HEK293T (cell line): ENCODE results near the gene NHSL1.

Source experiments
- CTCF ChIA-PET: fragments of 350-600 bp; formaldehyde crosslinking; extraction: SDS; loops from one replicate; lab custom pipeline; 2021; ENCODE audit warnings: antibody characterized with exemption, inconsistent platforms; lab: Yijun Ruan, JAX
- POLR2A ChIA-PET: fragments of 350-600 bp; formaldehyde crosslinking; extraction: SDS; loops from one replicate; lab custom pipeline; 2020; ENCODE audit warnings: antibody characterized with exemption, inconsistent platforms; lab: Yijun Ruan, JAX
- DNase-seq: peaks from one replicate; pipeline ENCODE4 v3.0.0; 2012; ENCODE audit warnings: mixed read lengths; ENCODE audit errors: extremely low spot score
- ARNT ChIP-seq: fragments of 450-650 bp; IDR thresholded peaks from 2 replicates; pipeline ENCODE4 v1.6.1; 2017; ENCODE audit warnings: mild to moderate bottlenecking
- BHLHE40 ChIP-seq: fragments of 450-650 bp; IDR thresholded peaks from 2 replicates; pipeline ENCODE4 v1.6.1; 2016; ENCODE audit warnings: mild to moderate bottlenecking, moderate library complexity, borderline replicate concordance
- CTBP1 ChIP-seq: fragments of 450-650 bp; IDR thresholded peaks from 2 replicates; pipeline ENCODE4 v1.6.1; 2016; ENCODE audit warnings: borderline replicate concordance
- ELF4 ChIP-seq: fragments of 450-650 bp; IDR thresholded peaks from 2 replicates; pipeline ENCODE4 v1.6.1; 2017; ENCODE audit warnings: antibody characterized with exemption
- FOXA1 ChIP-seq: fragments of 450-650 bp; IDR thresholded peaks from 2 replicates; pipeline ENCODE4 v1.6.1; 2016; ENCODE audit warnings: mild to moderate bottlenecking
- FOXK2 ChIP-seq: fragments of 450-650 bp; IDR thresholded peaks from 2 replicates; pipeline ENCODE4 v1.6.1; 2016; ENCODE audit warnings: mild to moderate bottlenecking
- FOXM1 ChIP-seq: fragments of 450-650 bp; IDR thresholded peaks from 2 replicates; pipeline ENCODE4 v1.6.1; 2017; ENCODE audit warnings: mild to moderate bottlenecking, borderline replicate concordance
- HDGF ChIP-seq: fragments of 450-650 bp; IDR thresholded peaks from 2 replicates; pipeline ENCODE4 v1.6.1; 2017; ENCODE audit warnings: antibody characterized with exemption, borderline replicate concordance
- L3MBTL2 ChIP-seq: fragments of 450-650 bp; conservative IDR thresholded peaks from 2 replicates; pipeline ENCODE4 v1.6.1; 2016; ENCODE audit warnings: mild to moderate bottlenecking
- LEF1 ChIP-seq: fragments of 450-650 bp; IDR thresholded peaks from 2 replicates; pipeline ENCODE4 v1.6.1; 2017; ENCODE audit warnings: mild to moderate bottlenecking, borderline replicate concordance
- NFRKB ChIP-seq: fragments of 450-650 bp; IDR thresholded peaks from 2 replicates; pipeline ENCODE4 v1.6.1; 2016; ENCODE audit warnings: mild to moderate bottlenecking, moderate library complexity
- PKNOX1 ChIP-seq: fragments of 450-650 bp; IDR thresholded peaks from 2 replicates; pipeline ENCODE4 v1.6.1; 2016
- SP1 ChIP-seq: fragments of 450-650 bp; IDR thresholded peaks from 2 replicates; pipeline ENCODE4 v1.6.1; 2017
- SUZ12 ChIP-seq: fragments of 450-650 bp; IDR thresholded peaks from 2 replicates; pipeline ENCODE4 v1.6.1; 2016; ENCODE audit warnings: mild to moderate bottlenecking
- TARDBP ChIP-seq: fragments of 450-650 bp; IDR thresholded peaks from 2 replicates; pipeline ENCODE4 v1.6.1; 2016
- ZNF384 ChIP-seq: fragments of 450-650 bp; IDR thresholded peaks from 2 replicates; pipeline ENCODE4 v1.6.1; 2016

Gene NHSL1

GRCh38 chr6:138504764-138505689, 5.7 kb upstream of the NHSL1 start:
- ChIA-PET CTCF (no interaction called here), POLR2A (no interaction called here)
- DNase-seq: no peak
- TF ChIP-seq SP1 (no peak), BHLHE40 (no peak)

GRCh38 chr6:138503881-138504680, 4.8 kb upstream of the NHSL1 start:
- no peak for DNase-seq
- CTCF ChIA-PET: no interaction called here
- TF ChIP-seq FOXA1: no peak
- POLR2A ChIA-PET: interaction anchor here (0.6 kb wide), 1 partner anchor 13 kb away, joined by 3 read pairs; no protein-coding TSS in a partner anchor

GRCh38 chr6:138502546-138502945, 3.3 kb upstream of the NHSL1 start:
- DNase-seq: no peak
- TF ChIP-seq NFRKB: no peak
- TF ChIP-seq TARDBP: no peak
- TF ChIP-seq FOXK2: no peak
- TF ChIP-seq PKNOX1: no peak
- no peak for TF ChIP-seq FOXM1
- no peak for TF ChIP-seq HDGF
- no peak for TF ChIP-seq SP1
- TF ChIP-seq SUZ12: no peak
- TF ChIP-seq BHLHE40: no peak
- TF ChIP-seq ARNT: no peak
- TF ChIP-seq LEF1: no peak
- ChIA-PET CTCF (interaction anchor here (0.9 kb wide), 1 partner anchor 386 kb away, joined by 4 read pairs; no protein-coding TSS in a partner anchor), POLR2A (no interaction called here)

GRCh38 chr6:138500867-138501446, 1.7 kb upstream of the NHSL1 start:
- POLR2A ChIA-PET: interaction anchor here (1.0 kb wide), 1 partner anchor 64 kb away, joined by 3 read pairs; no protein-coding TSS in a partner anchor
- no peak for TF ChIP-seq NFRKB
- TF ChIP-seq FOXM1: no peak
- TF ChIP-seq L3MBTL2: no peak
- no peak for TF ChIP-seq ELF4
- no peak for TF ChIP-seq ZNF384
- no peak for TF ChIP-seq BHLHE40
- TF ChIP-seq SP1: no peak
- no peak for TF ChIP-seq HDGF
- TF ChIP-seq FOXA1: no peak
- TF ChIP-seq FOXK2: no peak
- no peak for TF ChIP-seq ARNT
- TF ChIP-seq LEF1: no peak
- no peak for TF ChIP-seq CTBP1
- no peak for TF ChIP-seq SUZ12
- no peak for TF ChIP-seq PKNOX1
- TF ChIP-seq TARDBP: no peak
- no peak for DNase-seq
- CTCF ChIA-PET: interaction anchor here (0.8 to 2.1 kb wide), 2 partner anchors 8 to 39 kb away, joined by 4 to 8 read pairs; no protein-coding TSS in a partner anchor

- CTCF ChIA-PET: interaction anchor here (0.8 to 2.1 kb wide), 4 partner anchors 9 to 40 kb away, joined by 3 to 8 read pairs (median 4); no protein-coding TSS in a partner anchor
- POLR2A ChIA-PET: interaction anchor here (1.0 to 1.2 kb wide), 2 partner anchors 63 to 273 kb away, joined by 3 read pairs; partner anchors contain the start of gene CCDC28A
- TF ChIP-seq FOXM1 (no peak), HDGF (no peak), CTBP1 (no peak)
- no peak for DNase-seq
Observed at GRCh38 chr6:138500045-138500665, 861 bp upstream of the NHSL1 start.

- CTCF ChIA-PET: interaction anchor here (0.6 to 2.1 kb wide), 4 partner anchors 10 to 57 kb away, joined by 3 to 8 read pairs (median 3); no protein-coding TSS in a partner anchor
- POLR2A ChIA-PET: interaction anchor here (0.8 to 1.2 kb wide), 4 partner anchors 12 to 274 kb away, joined by 3 read pairs; partner anchors contain the start of gene CCDC28A
- DNase-seq: no peak
- TF ChIP-seq FOXM1 (no peak), ELF4 (no peak), CTBP1 (no peak), BHLHE40 (no peak), LEF1 (no peak), HDGF (no peak), PKNOX1 (no peak), FOXA1 (no peak), NFRKB (no peak), ARNT (no peak), ZNF384 (no peak), SP1 (no peak)
Observed at GRCh38 chr6:138498629-138499302, 528 bp downstream of the NHSL1 start.
